Liver (tissue), 3 donors: Measurements from ENCODE around the gene ASB2.

ENCODE experiments used
- FOXA1 ChIP-seq: IDR thresholded peaks from 2 replicates; pipeline ENCODE4 v1.6.1; 2016; ENCODE audit warnings: antibody characterized with exemption
- GABPA ChIP-seq, 2 donors: IDR thresholded peaks in 1 of 2; conservative IDR thresholded peaks in 1 of 2; 2 replicates each; pipeline ENCODE4 v1.6.1; 2016; ENCODE audit warnings: antibody characterized with exemption in 2 of 2, mild to moderate bottlenecking in 1 of 2, moderate library complexity in 1 of 2
- TAF1 ChIP-seq: conservative IDR thresholded peaks from 2 replicates; pipeline ENCODE4 v1.6.1; 2016; ENCODE audit warnings: antibody characterized with exemption, mild to moderate bottlenecking
- TF ChIP-seq, protein P1 (sequence below): fragments of 150-350 bp; IDR thresholded peaks from 2 replicates; pipeline ENCODE4 v1.5.1; 2017; ENCODE audit warnings: improper control_type of control experiment, low read depth, low read length; ENCODE audit not compliant: missing input control
- TF ChIP-seq, protein P2 (sequence below): IDR thresholded peaks from 2 replicates; pipeline ENCODE4 v1.6.1; 2016; ENCODE audit warnings: antibody characterized with exemption, mild to moderate bottlenecking
- TF ChIP-seq, protein P3 (sequence below): IDR thresholded peaks from 2 replicates; pipeline ENCODE4 v1.6.1; 2016; ENCODE audit warnings: antibody characterized with exemption
- TF ChIP-seq, protein P4 (sequence below): IDR thresholded peaks from 2 replicates; pipeline ENCODE4 v1.6.1; 2016; ENCODE audit warnings: antibody characterized with exemption
- donor health status: healthy.
- donor health status: healthy.

DNA sequence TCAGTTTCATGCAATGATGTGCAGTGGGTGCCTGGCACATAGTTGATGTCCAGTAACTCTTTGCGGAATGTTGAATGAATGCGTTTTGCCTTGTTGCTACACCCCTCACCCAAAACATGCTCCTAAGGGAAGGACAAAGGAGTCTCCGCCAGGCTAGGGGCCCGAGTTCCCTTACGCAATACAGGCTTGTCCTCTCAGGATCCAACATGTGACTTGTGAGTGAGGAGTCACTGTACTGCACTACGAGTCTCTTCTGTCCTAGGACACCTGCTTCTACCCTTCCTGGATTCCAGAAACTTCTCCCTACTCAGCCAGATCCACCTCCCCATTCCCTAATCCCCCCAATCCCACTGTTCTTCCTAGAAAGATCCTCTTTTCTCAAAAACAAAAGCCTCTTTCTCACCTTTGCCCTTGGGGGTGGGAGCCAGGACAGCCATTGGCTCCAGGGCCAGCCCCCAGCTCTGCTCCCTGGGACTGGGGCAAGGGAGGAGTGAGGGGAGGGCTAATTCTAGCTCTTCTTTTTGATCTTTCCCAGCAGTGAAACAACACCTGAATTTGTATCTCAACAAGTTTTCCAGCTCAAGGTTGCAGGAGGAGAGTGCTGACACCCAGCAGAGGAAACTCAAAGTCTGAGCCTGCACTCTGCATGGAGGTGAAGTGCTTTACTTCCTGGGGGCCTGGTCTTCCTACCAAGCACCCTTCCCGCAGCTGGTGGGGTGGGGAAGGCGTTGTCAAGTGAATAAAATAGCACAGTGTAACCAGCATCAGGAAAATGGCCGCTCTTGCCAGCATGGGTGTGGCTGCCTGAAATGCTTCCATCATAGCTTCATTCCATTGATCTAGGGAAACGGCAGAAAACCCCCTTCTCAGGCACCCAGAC lies 46.4 kb upstream of the ASB2 start:
- TF ChIP-seq, protein P1, sequence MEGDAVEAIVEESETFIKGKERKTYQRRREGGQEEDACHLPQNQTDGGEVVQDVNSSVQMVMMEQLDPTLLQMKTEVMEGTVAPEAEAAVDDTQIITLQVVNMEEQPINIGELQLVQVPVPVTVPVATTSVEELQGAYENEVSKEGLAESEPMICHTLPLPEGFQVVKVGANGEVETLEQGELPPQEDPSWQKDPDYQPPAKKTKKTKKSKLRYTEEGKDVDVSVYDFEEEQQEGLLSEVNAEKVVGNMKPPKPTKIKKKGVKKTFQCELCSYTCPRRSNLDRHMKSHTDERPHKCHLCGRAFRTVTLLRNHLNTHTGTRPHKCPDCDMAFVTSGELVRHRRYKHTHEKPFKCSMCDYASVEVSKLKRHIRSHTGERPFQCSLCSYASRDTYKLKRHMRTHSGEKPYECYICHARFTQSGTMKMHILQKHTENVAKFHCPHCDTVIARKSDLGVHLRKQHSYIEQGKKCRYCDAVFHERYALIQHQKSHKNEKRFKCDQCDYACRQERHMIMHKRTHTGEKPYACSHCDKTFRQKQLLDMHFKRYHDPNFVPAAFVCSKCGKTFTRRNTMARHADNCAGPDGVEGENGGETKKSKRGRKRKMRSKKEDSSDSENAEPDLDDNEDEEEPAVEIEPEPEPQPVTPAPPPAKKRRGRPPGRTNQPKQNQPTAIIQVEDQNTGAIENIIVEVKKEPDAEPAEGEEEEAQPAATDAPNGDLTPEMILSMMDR: no peak
- TF ChIP-seq, protein P2, sequence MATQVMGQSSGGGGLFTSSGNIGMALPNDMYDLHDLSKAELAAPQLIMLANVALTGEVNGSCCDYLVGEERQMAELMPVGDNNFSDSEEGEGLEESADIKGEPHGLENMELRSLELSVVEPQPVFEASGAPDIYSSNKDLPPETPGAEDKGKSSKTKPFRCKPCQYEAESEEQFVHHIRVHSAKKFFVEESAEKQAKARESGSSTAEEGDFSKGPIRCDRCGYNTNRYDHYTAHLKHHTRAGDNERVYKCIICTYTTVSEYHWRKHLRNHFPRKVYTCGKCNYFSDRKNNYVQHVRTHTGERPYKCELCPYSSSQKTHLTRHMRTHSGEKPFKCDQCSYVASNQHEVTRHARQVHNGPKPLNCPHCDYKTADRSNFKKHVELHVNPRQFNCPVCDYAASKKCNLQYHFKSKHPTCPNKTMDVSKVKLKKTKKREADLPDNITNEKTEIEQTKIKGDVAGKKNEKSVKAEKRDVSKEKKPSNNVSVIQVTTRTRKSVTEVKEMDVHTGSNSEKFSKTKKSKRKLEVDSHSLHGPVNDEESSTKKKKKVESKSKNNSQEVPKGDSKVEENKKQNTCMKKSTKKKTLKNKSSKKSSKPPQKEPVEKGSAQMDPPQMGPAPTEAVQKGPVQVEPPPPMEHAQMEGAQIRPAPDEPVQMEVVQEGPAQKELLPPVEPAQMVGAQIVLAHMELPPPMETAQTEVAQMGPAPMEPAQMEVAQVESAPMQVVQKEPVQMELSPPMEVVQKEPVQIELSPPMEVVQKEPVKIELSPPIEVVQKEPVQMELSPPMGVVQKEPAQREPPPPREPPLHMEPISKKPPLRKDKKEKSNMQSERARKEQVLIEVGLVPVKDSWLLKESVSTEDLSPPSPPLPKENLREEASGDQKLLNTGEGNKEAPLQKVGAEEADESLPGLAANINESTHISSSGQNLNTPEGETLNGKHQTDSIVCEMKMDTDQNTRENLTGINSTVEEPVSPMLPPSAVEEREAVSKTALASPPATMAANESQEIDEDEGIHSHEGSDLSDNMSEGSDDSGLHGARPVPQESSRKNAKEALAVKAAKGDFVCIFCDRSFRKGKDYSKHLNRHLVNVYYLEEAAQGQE: no peak
- TF ChIP-seq, protein P3, sequence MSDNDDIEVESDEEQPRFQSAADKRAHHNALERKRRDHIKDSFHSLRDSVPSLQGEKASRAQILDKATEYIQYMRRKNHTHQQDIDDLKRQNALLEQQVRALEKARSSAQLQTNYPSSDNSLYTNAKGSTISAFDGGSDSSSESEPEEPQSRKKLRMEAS: no peak
- TF ChIP-seq TAF1 (no peak), FOXA1 (no peak), GABPA (IDR thresholded peaks at IDR 0.05 in 1 of 2, conservative IDR thresholded peaks at IDR 0.05 in 1 of 2) (no peak)
- TF ChIP-seq, protein P4, sequence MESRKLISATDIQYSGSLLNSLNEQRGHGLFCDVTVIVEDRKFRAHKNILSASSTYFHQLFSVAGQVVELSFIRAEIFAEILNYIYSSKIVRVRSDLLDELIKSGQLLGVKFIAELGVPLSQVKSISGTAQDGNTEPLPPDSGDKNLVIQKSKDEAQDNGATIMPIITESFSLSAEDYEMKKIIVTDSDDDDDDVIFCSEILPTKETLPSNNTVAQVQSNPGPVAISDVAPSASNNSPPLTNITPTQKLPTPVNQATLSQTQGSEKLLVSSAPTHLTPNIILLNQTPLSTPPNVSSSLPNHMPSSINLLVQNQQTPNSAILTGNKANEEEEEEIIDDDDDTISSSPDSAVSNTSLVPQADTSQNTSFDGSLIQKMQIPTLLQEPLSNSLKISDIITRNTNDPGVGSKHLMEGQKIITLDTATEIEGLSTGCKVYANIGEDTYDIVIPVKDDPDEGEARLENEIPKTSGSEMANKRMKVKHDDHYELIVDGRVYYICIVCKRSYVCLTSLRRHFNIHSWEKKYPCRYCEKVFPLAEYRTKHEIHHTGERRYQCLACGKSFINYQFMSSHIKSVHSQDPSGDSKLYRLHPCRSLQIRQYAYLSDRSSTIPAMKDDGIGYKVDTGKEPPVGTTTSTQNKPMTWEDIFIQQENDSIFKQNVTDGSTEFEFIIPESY: no peak
